ENCODE measurements around the gene RALGAPA2.

DNA sequence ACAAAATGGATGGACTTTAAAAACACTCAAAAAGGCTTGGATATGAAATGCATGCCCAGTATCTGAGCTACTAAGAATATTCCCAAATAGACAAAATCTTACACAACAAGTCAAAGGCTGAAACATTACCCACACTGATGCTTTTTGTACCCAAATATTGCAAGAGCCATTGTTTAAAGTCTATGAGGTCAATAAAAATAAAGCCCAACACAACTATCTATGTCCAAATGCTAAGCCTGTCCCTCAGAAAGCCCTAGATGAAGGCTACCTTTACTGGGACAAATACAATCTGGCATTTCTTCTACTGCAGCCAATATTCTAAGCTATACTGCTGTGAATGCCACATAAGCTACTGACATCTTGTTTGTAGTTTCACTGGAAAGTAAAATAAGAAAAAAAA lies 54.3 kb downstream of the RALGAPA2 start:
- TF ChIP-seq, protein P1, sequence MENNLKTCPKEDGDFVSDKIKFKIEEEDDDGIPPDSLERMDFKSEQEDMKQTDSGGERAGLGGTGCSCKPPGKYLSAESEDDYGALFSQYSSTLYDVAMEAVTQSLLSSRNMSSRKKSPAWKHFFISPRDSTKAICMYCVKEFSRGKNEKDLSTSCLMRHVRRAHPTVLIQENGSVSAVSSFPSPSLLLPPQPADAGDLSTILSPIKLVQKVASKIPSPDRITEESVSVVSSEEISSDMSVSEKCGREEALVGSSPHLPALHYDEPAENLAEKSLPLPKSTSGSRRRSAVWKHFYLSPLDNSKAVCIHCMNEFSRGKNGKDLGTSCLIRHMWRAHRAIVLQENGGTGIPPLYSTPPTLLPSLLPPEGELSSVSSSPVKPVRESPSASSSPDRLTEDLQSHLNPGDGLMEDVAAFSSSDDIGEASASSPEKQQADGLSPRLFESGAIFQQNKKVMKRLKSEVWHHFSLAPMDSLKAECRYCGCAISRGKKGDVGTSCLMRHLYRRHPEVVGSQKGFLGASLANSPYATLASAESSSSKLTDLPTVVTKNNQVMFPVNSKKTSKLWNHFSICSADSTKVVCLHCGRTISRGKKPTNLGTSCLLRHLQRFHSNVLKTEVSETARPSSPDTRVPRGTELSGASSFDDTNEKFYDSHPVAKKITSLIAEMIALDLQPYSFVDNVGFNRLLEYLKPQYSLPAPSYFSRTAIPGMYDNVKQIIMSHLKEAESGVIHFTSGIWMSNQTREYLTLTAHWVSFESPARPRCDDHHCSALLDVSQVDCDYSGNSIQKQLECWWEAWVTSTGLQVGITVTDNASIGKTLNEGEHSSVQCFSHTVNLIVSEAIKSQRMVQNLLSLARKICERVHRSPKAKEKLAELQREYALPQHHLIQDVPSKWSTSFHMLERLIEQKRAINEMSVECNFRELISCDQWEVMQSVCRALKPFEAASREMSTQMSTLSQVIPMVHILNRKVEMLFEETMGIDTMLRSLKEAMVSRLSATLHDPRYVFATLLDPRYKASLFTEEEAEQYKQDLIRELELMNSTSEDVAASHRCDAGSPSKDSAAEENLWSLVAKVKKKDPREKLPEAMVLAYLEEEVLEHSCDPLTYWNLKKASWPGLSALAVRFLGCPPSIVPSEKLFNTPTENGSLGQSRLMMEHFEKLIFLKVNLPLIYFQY (CRISPR knock-in tag; IDR thresholded peaks at IDR 0.05; ENCODE audit: borderline replicate concordance), result no peak
- TF ChIP-seq ZSCAN29 (CRISPR knock-in tag; conservative IDR thresholded peaks at IDR 0.05) (no peak), CBFB (CRISPR knock-in tag; IDR thresholded peaks at IDR 0.05) (no peak)

Data from HepG2 (cell line).